ENCODE data around the gene OVCH1. TPM values are rescaled to one million over a fixed set of nuclear protein-coding genes. Genes with fewer than 3 reads are reported as not detected.

OVCH1 gene
- total and polyA plus RNA-seq, 7 donors: 0.04 to 0.54 (median 0.18) TPM

- Histone ChIP-seq H3K36me3 (ENCODE audit: insufficient read depth in 1 of 2, low read depth in 1 of 2) (peaks cover 0 to 16% of the 10 kb centered on the region in 2 donors), H3K9me3 (no peaks in the 10 kb centered on the region), H3K27me3 (ENCODE audit: insufficient read depth in 3 of 3, low read length in 2 of 3) (no peaks in the 10 kb centered on the region), H3K4me3 (no peak overlapping the region), H3K27ac (no peak overlapping the region), H3K4me1 (peaks cover 6% of the 10 kb centered on the region)
- WGBS, 3 donors: 26 to 60% (median 37%) methylated on average over 4 of the region's 4 CpGs
- intact Hi-C loops (cut with DNase I): no loop called here
- ATAC-seq (peak in 1 of 4 donors; percentile 47), DNase-seq (no peak)
- no peak for TF ChIP-seq CTCF (IDR thresholded peaks at IDR 0.05)
These were observed 36.5 kb upstream of the OVCH1 start for GRCh38 chr12:29533815-29534489.

GRCh38 chr12:29531471-29531870 lies 34.0 kb upstream of the OVCH1 start:
- no peak overlapping the region for H3K27ac ChIP-seq
- intact Hi-C loops (cut with DNase I): no loop called here
- H3K4me1 ChIP-seq: peaks cover 17% of the 10 kb centered on the region
- no peaks in the 10 kb centered on the region for H3K9me3 ChIP-seq
- WGBS, 3 donors: 68 to 84% (median 69%) methylated on average over 1 of the region's 1 CpG
- TF ChIP-seq CTCF (IDR thresholded peaks at IDR 0.05): no peak
- no peak for DNase-seq
- no peak for ATAC-seq
- H3K36me3 ChIP-seq (ENCODE audit: insufficient read depth in 1 of 2, low read depth in 1 of 2): peaks cover 0 to 16% of the 10 kb centered on the region in 2 donors
- no peaks in the 10 kb centered on the region for H3K27me3 ChIP-seq (ENCODE audit: insufficient read depth in 3 of 3, low read length in 2 of 3)
- no peak overlapping the region for H3K4me3 ChIP-seq

GRCh38 chr12:29530436-29530835 lies 33.0 kb upstream of the OVCH1 start:
- WGBS, 3 donors: 91 to 96% (median 91%) methylated on average over 4 of the region's 4 CpGs
- no peak for DNase-seq
- peaks cover 0 to 11% of the 10 kb centered on the region in 2 donors for H3K36me3 ChIP-seq (ENCODE audit: insufficient read depth in 1 of 2, low read depth in 1 of 2)
- peaks cover 17% of the 10 kb centered on the region for H3K4me1 ChIP-seq
- no peak overlapping the region for H3K27ac ChIP-seq
- no peak for TF ChIP-seq CTCF (IDR thresholded peaks at IDR 0.05)
- H3K4me3 ChIP-seq: no peak overlapping the region
- no peaks in the 10 kb centered on the region for H3K9me3 ChIP-seq
- intact Hi-C loops (cut with DNase I): no loop called here
- H3K27me3 ChIP-seq (ENCODE audit: insufficient read depth in 3 of 3, low read length in 2 of 3): no peaks in the 10 kb centered on the region
- ATAC-seq: no peak

- 32 to 40% (median 35%) methylated on average over 4 of the region's 4 CpGs for WGBS, 3 donors
- no peak for TF ChIP-seq CTCF (IDR thresholded peaks at IDR 0.05)
- Histone ChIP-seq H3K4me3 (no peak overlapping the region), H3K36me3 (ENCODE audit: insufficient read depth in 1 of 2, low read depth in 1 of 2) (no peaks in the 10 kb centered on the region), H3K27ac (peak overlapping the region; percentile 11), H3K9me3 (no peaks in the 10 kb centered on the region), H3K27me3 (ENCODE audit: insufficient read depth in 3 of 3, low read length in 2 of 3) (no peaks in the 10 kb centered on the region), H3K4me1 (peaks cover 17% of the 10 kb centered on the region)
- intact Hi-C loops (cut with DNase I): loop anchor here in 1 of 2 donors (10.0 kb wide), 1 partner anchor 357 kb away; no protein-coding TSS in a partner anchor
- ATAC-seq (peak in 3 of 4 donors; percentile 59 to 75 (median 69)), DNase-seq (no peak)
These were observed 30.7 kb upstream of the OVCH1 start for GRCh38 chr12:29528161-29528560.
